ENCODE measurements around the gene EFTUD2. TPM values are rescaled to one million over a fixed set of nuclear protein-coding genes. Genes with fewer than 3 reads are reported as not detected.

EFTUD2 gene
- total and polyA plus RNA-seq, 2 of the 13 experiments (the other 11 are each of a cell fraction or from before 2014, with no cell fraction given): 111 to 137 TPM

GRCh38 chr17:44911133-44912001, 12.1 kb upstream of the EFTUD2 start (continued):
- TF ChIP-seq THYN1 (CRISPR knock-in tag; IDR thresholded peaks at IDR 0.05; ENCODE audit: borderline replicate concordance, low read depth): no peak
- TF ChIP-seq NBN (conservative IDR thresholded peaks at IDR 0.05): no peak
- no peak for TF ChIP-seq NFAT5 (CRISPR knock-in tag; IDR thresholded peaks at IDR 0.05)
- no peak for TF ChIP-seq ZBTB7B (CRISPR knock-in tag; IDR thresholded peaks at IDR 0.05)
- TF ChIP-seq ETV6 (CRISPR knock-in tag; conservative IDR thresholded peaks at IDR 0.05): no peak
- no peak for TF ChIP-seq NFE2L2 (IDR thresholded peaks at IDR 0.05; ENCODE audit: low read length)
- no peak for TF ChIP-seq KDM5A (IDR thresholded peaks at IDR 0.05; ENCODE audit: borderline replicate concordance, low read length)
- TF ChIP-seq NCOR1 (IDR thresholded peaks at IDR 0.05; ENCODE audit: borderline replicate concordance, low read length): no peak
- peak; percentile 64; the same call in 1 of the 2 replicates for TF ChIP-seq NR2C2 (CRISPR knock-in tag; IDR thresholded peaks at IDR 0.05; ENCODE audit: borderline replicate concordance)
- no peak for TF ChIP-seq JARID2 (CRISPR knock-in tag; IDR thresholded peaks at IDR 0.05; ENCODE audit: insufficient replicate concordance)
- TF ChIP-seq ZNF512 (CRISPR knock-in tag; IDR thresholded peaks at IDR 0.05): no peak
- no peak; the same call in 1 of the 2 replicates for TF ChIP-seq GTF3A (CRISPR knock-in tag; conservative IDR thresholded peaks at IDR 0.05)
- TF ChIP-seq ZNF281 (CRISPR knock-in tag; IDR thresholded peaks at IDR 0.05; ENCODE audit: borderline replicate concordance): no peak
- TF ChIP-seq ZNF790 (CRISPR knock-in tag; IDR thresholded peaks at IDR 0.05; ENCODE audit: borderline replicate concordance): no peak
- TF ChIP-seq DMAP1 (CRISPR knock-in tag; IDR thresholded peaks at IDR 0.05): no peak
- TF ChIP-seq ZBTB3 (CRISPR knock-in tag; IDR thresholded peaks at IDR 0.05; ENCODE audit: borderline replicate concordance, low read depth): no peak
- no peak for TF ChIP-seq ZNF816 (CRISPR knock-in tag; IDR thresholded peaks at IDR 0.05; ENCODE audit: borderline replicate concordance)
- TF ChIP-seq GFI1 (CRISPR knock-in tag; IDR thresholded peaks at IDR 0.05; ENCODE audit: borderline replicate concordance): no peak
